ENCODE data around the gene EPHB1. TPM values are rescaled to one million over a fixed set of nuclear protein-coding genes. Genes with fewer than 3 reads are reported as not detected.
"Not testable (repeated sequence)": the region's sequence is repeated elsewhere in the genome, so short reads cannot be mapped to it uniquely, and the experiment has no call there.

EPHB1 gene
- total RNA-seq, 4 donors from 2014 or later, result 11.1 to 14.2 (median 13.0) TPM

- 66 to 77% methylated on average over 5 of the region's 5 CpGs for WGBS, 2 donors
- intact Hi-C loops (cut with DNase I; ENCODE audit: low total_unique reads), result no loop called here
- no peak for DNase-seq (ENCODE audit: low spot score in 2 of 2)
- H3K4me3 ChIP-seq (ENCODE audit: low read depth, poor library complexity, severe bottlenecking), result no peak overlapping the region
- TF ChIP-seq CTCF (IDR thresholded peaks at IDR 0.05) (no peak), POLR2A (IDR thresholded peaks at IDR 0.05) (no peak)
Observed at GRCh38 chr3:135224815-135225362, 429.8 kb downstream of the EPHB1 start.

GRCh38 chr3:135226057-135226456, 431.0 kb downstream of the EPHB1 start:
- intact Hi-C loops (cut with DNase I; ENCODE audit: low total_unique reads), result no loop called here
- TF ChIP-seq CTCF (IDR thresholded peaks at IDR 0.05) (no peak), POLR2A (IDR thresholded peaks at IDR 0.05) (no peak)
- H3K4me3 ChIP-seq (ENCODE audit: low read depth, poor library complexity, severe bottlenecking), result no peak overlapping the region
- WGBS, 2 donors, result 79 to 83% methylated on average over 6 of the region's 6 CpGs
- DNase-seq (ENCODE audit: low spot score in 2 of 2), result no peak

GRCh38 chr3:135228201-135228600, 433.1 kb downstream of the EPHB1 start:
- intact Hi-C loops (cut with DNase I; ENCODE audit: low total_unique reads), result no loop called here
- WGBS, 2 donors, result 69 to 74% methylated on average over 3 of the region's 3 CpGs
- H3K4me3 ChIP-seq (ENCODE audit: low read depth, poor library complexity, severe bottlenecking), result no peak overlapping the region
- DNase-seq (ENCODE audit: low spot score in 2 of 2), result no peak
- TF ChIP-seq POLR2A (IDR thresholded peaks at IDR 0.05) (no peak), CTCF (IDR thresholded peaks at IDR 0.05) (no peak)

GRCh38 chr3:135229018-135229495, 434.0 kb downstream of the EPHB1 start:
- no peak for DNase-seq (ENCODE audit: low spot score in 2 of 2)

GRCh38 chr3:135231737-135232136, 436.7 kb downstream of the EPHB1 start:
- no peak for DNase-seq (ENCODE audit: low spot score in 2 of 2)
- WGBS, 2 donors, result 34 to 53% methylated on average over 2 of the region's 2 CpGs
- TF ChIP-seq CTCF (IDR thresholded peaks at IDR 0.05) (no peak), POLR2A (IDR thresholded peaks at IDR 0.05) (no peak)
- intact Hi-C loops (cut with DNase I; ENCODE audit: low total_unique reads), result no loop called here
- H3K4me3 ChIP-seq (ENCODE audit: low read depth, poor library complexity, severe bottlenecking), result no peak overlapping the region

More at GRCh38 chr3:135229018-135229495, 434.0 kb downstream of the EPHB1 start:
- intact Hi-C loops (cut with DNase I; ENCODE audit: low total_unique reads), result no loop called here
- 25 to 30% methylated on average over 5 of the region's 5 CpGs for WGBS, 2 donors
- H3K4me3 ChIP-seq (ENCODE audit: low read depth, poor library complexity, severe bottlenecking), result no peak overlapping the region
- TF ChIP-seq CTCF (IDR thresholded peaks at IDR 0.05) (no peak), POLR2A (IDR thresholded peaks at IDR 0.05) (no peak)

GRCh38 chr3:135232226-135232625, 437.2 kb downstream of the EPHB1 start:
- intact Hi-C loops (cut with DNase I; ENCODE audit: low total_unique reads), result no loop called here
- WGBS, 2 donors, result 77 to 92% methylated on average over 2 of the region's 2 CpGs
- TF ChIP-seq CTCF (IDR thresholded peaks at IDR 0.05), result no peak
- no peak for TF ChIP-seq POLR2A (IDR thresholded peaks at IDR 0.05)
- no peak overlapping the region for H3K4me3 ChIP-seq (ENCODE audit: low read depth, poor library complexity, severe bottlenecking)
- no peak for DNase-seq (ENCODE audit: low spot score in 2 of 2)

- DNase-seq (ENCODE audit: low spot score in 2 of 2); H3K4me3 ChIP-seq (ENCODE audit: low read depth, poor library complexity, severe bottlenecking); intact Hi-C loops (cut with DNase I; ENCODE audit: low total_unique reads): not testable (repeated sequence)
- 90 to 97% methylated on average over 3 of the region's 3 CpGs for WGBS, 2 donors
Observed at GRCh38 chr3:135233476-135233875, 438.4 kb downstream of the EPHB1 start.
